GM10248 (cell line): ENCODE measurements around the gene CYP3A4.
"Not testable (repeated sequence)": the region's sequence is repeated elsewhere in the genome, so short reads cannot be mapped to it uniquely, and the experiment has no call there.

Experiments used
- CTCF ChIA-PET: fragments of 300-600 bp; sonication (Branson Sonifier 250); formaldehyde crosslinking; extraction: SDS; loops from one replicate; lab custom pipeline; 2021; ENCODE audit warnings: antibody characterized with exemption; lab: Yijun Ruan, JAX
- POLR2A ChIA-PET: fragments of 350-650 bp; sonication (Branson Sonifier 250); formaldehyde crosslinking; extraction: SDS; loops from one replicate; lab custom pipeline; 2020; ENCODE audit warnings: antibody characterized with exemption; lab: Yijun Ruan, JAX
- DNase-seq: peaks from one replicate; pipeline ENCODE4 v3.0.0; 2012; ENCODE audit errors: extremely low spot score
- CTCF ChIP-seq: IDR thresholded peaks from 2 replicates; pipeline ENCODE4 v1.5.1; 2012; ENCODE audit warnings: mild to moderate bottlenecking, low read depth; ENCODE audit errors: extremely low read depth, missing control alignments, control extremely low read depth

The CYP3A4 gene

GRCh38 chr7:99733003-99733402 is 51.0 kb downstream of the CYP3A4 start:
- no peak for TF ChIP-seq CTCF
- ChIA-PET CTCF (no interaction called here), POLR2A (no interaction called here)
- DNase-seq = no peak

GRCh38 chr7:99731638-99732374 is 52.2 kb downstream of the CYP3A4 start:
- DNase-seq = no peak
- ChIA-PET POLR2A (no interaction called here), CTCF (no interaction called here)
- TF ChIP-seq CTCF = no peak

GRCh38 chr7:99730992-99731391 is 53.0 kb downstream of the CYP3A4 start:
- no peak for TF ChIP-seq CTCF
- no peak for DNase-seq
- CTCF ChIA-PET = no interaction called here
- POLR2A ChIA-PET = no interaction called here

- ChIA-PET POLR2A (no interaction called here), CTCF (no interaction called here)
- DNase-seq = no peak
- TF ChIP-seq CTCF = no peak
Measured at GRCh38 chr7:99730238-99730810, 53.7 kb downstream of the CYP3A4 start.

- ChIA-PET CTCF (no interaction called here), POLR2A (no interaction called here)
- no peak for TF ChIP-seq CTCF
- no peak for DNase-seq
Measured at GRCh38 chr7:99729486-99730237, 54.3 kb downstream of the CYP3A4 start.

- CTCF ChIA-PET = no interaction called here
- DNase-seq = no peak
- no peak for TF ChIP-seq CTCF
- POLR2A ChIA-PET = no interaction called here
Measured at GRCh38 chr7:99728615-99729014, 55.4 kb downstream of the CYP3A4 start.

GRCh38 chr7:99723201-99723600 is 60.8 kb downstream of the CYP3A4 start:
- POLR2A ChIA-PET, CTCF ChIA-PET, DNase-seq: not testable (repeated sequence)
